Measurements from ENCODE around the gene ARHGAP26.
A peak's percentile ranks its signal among the peaks of the same experiment; 100 is the strongest.

The ARHGAP26 gene

GRCh38 chr5:143029293-143029692 is 259.1 kb downstream of the ARHGAP26 start:
- TF ChIP-seq CTCF (IDR thresholded peaks at IDR 0.05), result no peak
- no peak overlapping the region for H3K4me3 ChIP-seq (ENCODE audit: low read depth in 1 of 2, low read length in 1 of 2)
- H3K9me3 ChIP-seq, result no peaks in the 10 kb centered on the region

GRCh38 chr5:143030349-143030748 is 260.2 kb downstream of the ARHGAP26 start:
- Histone ChIP-seq H3K36me3 (peaks cover 51% of the 10 kb centered on the region), H3K4me1 (ENCODE audit: control insufficient read depth in 1 of 2, insufficient read depth in 1 of 2, low read depth in 1 of 2, low read length in 1 of 2) (peaks cover 5 to 7% of the 10 kb centered on the region in 2 experiments), H3K4me3 (ENCODE audit: low read depth in 1 of 2, low read length in 1 of 2) (no peak overlapping the region), H3K9me3 (no peaks in the 10 kb centered on the region), H3K27ac (peak overlapping the region; percentile 48), H3K27me3 (no peaks in the 10 kb centered on the region)
- TF ChIP-seq CTCF (IDR thresholded peaks at IDR 0.05), result no peak

More at GRCh38 chr5:143029293-143029692, 259.1 kb downstream of the ARHGAP26 start:
- Histone ChIP-seq H3K36me3 (peaks cover 54% of the 10 kb centered on the region), H3K4me1 (ENCODE audit: control insufficient read depth in 1 of 2, insufficient read depth in 1 of 2, low read depth in 1 of 2, low read length in 1 of 2) (peaks cover 5 to 7% of the 10 kb centered on the region in 2 experiments), H3K27ac (no peak overlapping the region), H3K27me3 (no peaks in the 10 kb centered on the region)

DNA sequence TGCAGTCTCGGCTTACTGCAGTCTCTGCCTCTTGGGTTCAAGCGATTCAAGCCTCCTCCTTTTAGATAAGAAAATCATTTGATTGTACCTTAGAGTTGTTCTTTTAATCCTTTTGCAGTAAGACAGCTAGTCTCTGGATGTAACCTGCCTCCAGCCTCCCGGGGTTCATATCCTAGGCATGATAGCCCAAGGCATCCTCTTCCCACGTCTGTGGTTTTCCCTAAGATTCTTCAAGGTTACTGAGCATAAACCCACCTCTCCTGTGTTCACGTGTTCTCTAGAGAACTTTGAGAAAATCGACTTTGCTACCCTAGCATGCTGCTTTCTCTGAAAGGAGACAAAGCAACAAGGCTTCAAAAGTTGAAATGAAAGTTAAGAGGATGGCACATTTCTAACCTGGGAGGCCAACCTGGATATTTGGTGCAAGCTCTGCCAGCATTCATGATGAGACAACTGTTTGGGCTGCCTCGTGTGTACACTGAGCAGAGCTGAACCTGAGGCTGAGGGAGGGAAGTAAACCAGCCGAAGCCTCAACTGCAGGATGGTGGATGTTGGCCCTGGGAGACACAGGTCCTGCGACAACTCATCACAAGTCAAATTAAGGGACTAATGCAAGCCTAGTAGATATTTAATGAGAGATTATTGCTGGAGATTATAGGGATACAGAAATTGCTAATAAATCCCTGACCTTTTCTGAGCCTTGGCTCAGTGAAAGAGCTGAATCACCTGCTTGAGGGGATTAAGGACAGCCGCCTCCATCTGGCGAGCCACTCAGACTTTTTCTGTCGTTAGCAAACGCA is 261.8 kb downstream of the ARHGAP26 start:
- no peaks in the 10 kb centered on the region for H3K27me3 ChIP-seq
- peaks cover 51% of the 10 kb centered on the region for H3K36me3 ChIP-seq
- H3K9me3 ChIP-seq, result no peaks in the 10 kb centered on the region
- H3K27ac ChIP-seq, result peak overlapping the region; percentile 33
- peaks cover 5 to 7% of the 10 kb centered on the region in 2 experiments for H3K4me1 ChIP-seq (ENCODE audit: control insufficient read depth in 1 of 2, insufficient read depth in 1 of 2, low read depth in 1 of 2, low read length in 1 of 2)
- H3K4me3 ChIP-seq (ENCODE audit: low read depth in 1 of 2, low read length in 1 of 2), result no peak overlapping the region
- TF ChIP-seq CTCF (IDR thresholded peaks at IDR 0.05), result no peak

GRCh38 chr5:143032581-143032836 is 262.3 kb downstream of the ARHGAP26 start:
- H3K27ac ChIP-seq, result no peak overlapping the region
- TF ChIP-seq CTCF (IDR thresholded peaks at IDR 0.05), result no peak
- H3K36me3 ChIP-seq, result peaks cover 54% of the 10 kb centered on the region
- no peak overlapping the region for H3K4me3 ChIP-seq (ENCODE audit: low read depth in 1 of 2, low read length in 1 of 2)
- peaks cover 5 to 7% of the 10 kb centered on the region in 2 experiments for H3K4me1 ChIP-seq (ENCODE audit: control insufficient read depth in 1 of 2, insufficient read depth in 1 of 2, low read depth in 1 of 2, low read length in 1 of 2)
- H3K27me3 ChIP-seq, result no peaks in the 10 kb centered on the region
- no peaks in the 10 kb centered on the region for H3K9me3 ChIP-seq

DNA sequence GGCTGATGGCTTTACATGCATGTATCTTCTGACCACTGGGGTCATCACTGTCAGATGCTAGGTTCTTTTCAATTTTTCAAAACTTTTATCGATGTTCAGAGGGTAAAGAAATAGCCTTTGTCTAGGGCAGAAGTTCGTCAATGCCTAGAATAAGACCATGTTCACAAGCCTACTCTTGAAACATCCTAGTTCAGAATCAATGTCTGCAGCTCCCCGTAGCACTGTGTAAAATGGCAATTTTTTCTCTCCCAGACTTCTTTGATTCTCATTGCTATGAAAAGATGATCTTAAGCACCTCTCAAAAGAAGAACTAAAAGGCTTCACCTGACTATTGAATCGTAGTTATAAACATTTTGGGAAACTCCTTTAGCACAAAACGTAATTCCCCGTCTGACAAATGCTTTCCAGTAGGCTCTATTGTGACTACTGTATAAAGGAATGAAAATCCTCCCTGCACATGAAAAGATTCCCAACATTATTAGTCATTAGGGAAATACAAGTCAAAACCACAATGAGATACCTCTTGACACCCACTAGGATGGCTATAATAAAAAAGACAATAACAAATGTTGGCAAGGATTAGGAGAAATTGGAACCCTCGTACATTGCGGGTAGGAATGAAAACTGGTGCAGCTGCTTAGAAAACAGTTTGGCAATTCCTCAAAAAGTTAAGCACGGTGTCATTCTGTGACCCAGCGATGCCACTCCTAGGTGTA is 263.5 kb downstream of the ARHGAP26 start:
- peaks cover 5 to 7% of the 10 kb centered on the region in 2 experiments for H3K4me1 ChIP-seq (ENCODE audit: control insufficient read depth in 1 of 2, insufficient read depth in 1 of 2, low read depth in 1 of 2, low read length in 1 of 2)
- no peak for TF ChIP-seq CTCF (IDR thresholded peaks at IDR 0.05)
- H3K27ac ChIP-seq, result peak overlapping the region; percentile 10
- no peaks in the 10 kb centered on the region for H3K27me3 ChIP-seq
- H3K4me3 ChIP-seq (ENCODE audit: low read depth in 1 of 2, low read length in 1 of 2), result no peak overlapping the region
- peaks cover 53% of the 10 kb centered on the region for H3K36me3 ChIP-seq
- no peaks in the 10 kb centered on the region for H3K9me3 ChIP-seq

All from neutrophil (primary cell).